ENCODE data around the gene PRR19.

DNA sequence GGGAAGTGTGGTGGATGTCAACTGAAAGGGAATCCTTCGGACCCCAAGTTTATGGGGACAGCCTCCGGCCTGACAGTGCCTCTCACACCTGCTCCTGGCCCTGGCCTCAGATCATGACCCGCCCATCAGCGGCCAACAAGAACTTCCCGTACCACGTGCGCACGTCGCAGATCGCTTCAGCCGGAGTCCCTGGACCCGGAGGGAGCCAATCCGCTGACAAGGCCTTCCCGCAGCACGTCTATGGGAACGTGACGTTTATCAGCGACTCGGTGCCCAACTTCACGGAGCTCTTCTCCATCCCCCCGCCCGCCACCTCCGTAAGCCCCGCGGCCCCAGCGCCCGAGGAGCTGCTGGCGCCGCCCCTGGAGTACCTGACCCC lies 21.5 kb downstream of the PRR19 start:
- TF ChIP-seq ZNF70 (CRISPR knock-in tag; IDR thresholded peaks at IDR 0.05) (no peak), TSHZ2 (CRISPR knock-in tag; IDR thresholded peaks at IDR 0.05) (no peak), OSR1 (CRISPR knock-in tag; IDR thresholded peaks at IDR 0.05) (no peak)
- TF ChIP-seq, protein P1, sequence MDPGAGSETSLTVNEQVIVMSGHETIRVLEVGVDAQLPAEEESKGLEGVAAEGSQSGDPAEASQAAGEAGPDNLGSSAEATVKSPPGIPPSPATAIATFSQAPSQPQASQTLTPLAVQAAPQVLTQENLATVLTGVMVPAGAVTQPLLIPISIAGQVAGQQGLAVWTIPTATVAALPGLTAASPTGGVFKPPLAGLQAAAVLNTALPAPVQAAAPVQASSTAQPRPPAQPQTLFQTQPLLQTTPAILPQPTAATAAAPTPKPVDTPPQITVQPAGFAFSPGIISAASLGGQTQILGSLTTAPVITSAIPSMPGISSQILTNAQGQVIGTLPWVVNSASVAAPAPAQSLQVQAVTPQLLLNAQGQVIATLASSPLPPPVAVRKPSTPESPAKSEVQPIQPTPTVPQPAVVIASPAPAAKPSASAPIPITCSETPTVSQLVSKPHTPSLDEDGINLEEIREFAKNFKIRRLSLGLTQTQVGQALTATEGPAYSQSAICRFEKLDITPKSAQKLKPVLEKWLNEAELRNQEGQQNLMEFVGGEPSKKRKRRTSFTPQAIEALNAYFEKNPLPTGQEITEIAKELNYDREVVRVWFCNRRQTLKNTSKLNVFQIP (CRISPR knock-in tag; IDR thresholded peaks at IDR 0.05; ENCODE audit: borderline replicate concordance, low read depth): no peak

All from SK-N-SH treated with all-trans-retinoic acid at 6 μM for 48 hours (cell line).